Natural killer cell (primary cell): ENCODE results near the gene BCL11B. TPM values are rescaled to one million over a fixed set of nuclear protein-coding genes. Genes with fewer than 3 reads are reported as not detected.

ENCODE experiments used
- ATAC-seq, 3 donors: fragments of 150-1000 bp in 2 of 3; fragments of 200-7000 bp in 1 of 3; cut with Tn5 transposase; 1 replicate in 1 of 3; 2 replicates in 2 of 3; pipeline ENCODE4 v1.10.0; 2021; ENCODE audit warnings: mild to moderate bottlenecking in 2 of 3, moderate library complexity in 2 of 3
- DNase-seq, 2 donors: peaks; one replicate each; pipeline versions ENCODE4 v3.0.0 to v3.0.0-alpha.2; 2013 to 2021; ENCODE audit warnings: mixed read lengths in 1 of 2
- H3K27ac ChIP-seq: one replicate; pipeline ENCODE4 v1.5.1; 2013; ENCODE audit warnings: mild to moderate bottlenecking, low read length
- H3K27me3 ChIP-seq: one replicate; pipeline ENCODE4 v1.6.1; 2013; ENCODE audit warnings: low read length; ENCODE audit not compliant: control insufficient read depth, insufficient read depth
- H3K36me3 ChIP-seq: one replicate; pipeline ENCODE4 v1.6.1; 2013; ENCODE audit warnings: low read length; ENCODE audit not compliant: control insufficient read depth, insufficient read depth
- H3K4me1 ChIP-seq: one replicate; pipeline ENCODE4 v1.6.1; 2013; ENCODE audit warnings: low read length; ENCODE audit not compliant: control insufficient read depth, insufficient read depth
- H3K4me3 ChIP-seq: one replicate; pipeline ENCODE4 v1.5.1; 2013; ENCODE audit warnings: low read length
- H3K9me3 ChIP-seq: one replicate; pipeline ENCODE4 v1.6.1; 2013; ENCODE audit warnings: low read length; ENCODE audit not compliant: control insufficient read depth, insufficient read depth
- H3K27ac Mint-ChIP-seq, 2 donors: one replicate each; pipeline ENCODE4 v1.8.0; 2022; ENCODE audit warnings: mild to moderate bottlenecking in 2 of 2, mixed read lengths in 2 of 2, moderate library complexity in 1 of 2
- H3K27me3 Mint-ChIP-seq, 2 donors: one replicate each; pipeline ENCODE4 v1.8.0; 2022; ENCODE audit warnings: low read depth in 2 of 2, mixed read lengths in 2 of 2
- H3K36me3 Mint-ChIP-seq: one replicate; pipeline ENCODE4 v1.8.0; 2022; ENCODE audit warnings: mixed read lengths
- H3K4me1 Mint-ChIP-seq, 2 donors: one replicate each; pipeline ENCODE4 v1.8.0; 2022; ENCODE audit warnings: mixed read lengths in 2 of 2
- H3K4me3 Mint-ChIP-seq: one replicate; pipeline ENCODE4 v1.8.0; 2022; ENCODE audit warnings: mild to moderate bottlenecking, moderate library complexity, mixed read lengths
- H3K9me3 Mint-ChIP-seq, 2 donors: one replicate each; pipeline ENCODE4 v1.8.0; 2022; ENCODE audit warnings: mixed read lengths in 2 of 2
- WGBS: methylation state at CpG from one replicate; pipeline ENCODE4 v1.1.7; 2013; ENCODE audit warnings: missing lambda C conversion rate; ENCODE audit not compliant: insufficient coverage; 5-methylcytosine and 5-hydroxymethylcytosine counted together
- intact Hi-C: fragments of 100-400 bp; cut with micrococcal nuclease; formaldehyde crosslinking; loops from one replicate; pipeline ENCODE4 v1.14.2; 2022
- total RNA-seq, 4 donors: library from RNA; stranded (reverse); fragments of 120-200 nt in 1 of 4; gene quantifications; one replicate each; pipeline versions ENCODE4 v1.2.3 to v1.2.4, GENCODE V29; 2013 to 2022
- TF ChIP-seq, protein P1 (sequence below): fragments of 200-600 bp; IDR thresholded peaks from one replicate; pipeline ENCODE4 v1.8.0; 2022; ENCODE audit warnings: antibody characterized with exemption

The BCL11B gene
- total RNA-seq, 3 donors from 2014 or later (not counting 1 experiment from before 2014, with no cell fraction given), result 43.5 to 61.5 (median 56.2) TPM

GRCh38 chr14:99304208-99304607 is 32.2 kb upstream of the BCL11B start:
- no peaks in the 10 kb centered on the region for H3K4me1 ChIP-seq
- H3K4me3 ChIP-seq, result no peak overlapping the region
- peaks cover 3 to 5% of the 10 kb centered on the region in 2 donors for H3K27me3 Mint-ChIP-seq
- DNase-seq, result no peak
- no peak overlapping the region for H3K27ac ChIP-seq
- no peak overlapping the region for H3K4me3 Mint-ChIP-seq
- TF ChIP-seq, protein P1, sequence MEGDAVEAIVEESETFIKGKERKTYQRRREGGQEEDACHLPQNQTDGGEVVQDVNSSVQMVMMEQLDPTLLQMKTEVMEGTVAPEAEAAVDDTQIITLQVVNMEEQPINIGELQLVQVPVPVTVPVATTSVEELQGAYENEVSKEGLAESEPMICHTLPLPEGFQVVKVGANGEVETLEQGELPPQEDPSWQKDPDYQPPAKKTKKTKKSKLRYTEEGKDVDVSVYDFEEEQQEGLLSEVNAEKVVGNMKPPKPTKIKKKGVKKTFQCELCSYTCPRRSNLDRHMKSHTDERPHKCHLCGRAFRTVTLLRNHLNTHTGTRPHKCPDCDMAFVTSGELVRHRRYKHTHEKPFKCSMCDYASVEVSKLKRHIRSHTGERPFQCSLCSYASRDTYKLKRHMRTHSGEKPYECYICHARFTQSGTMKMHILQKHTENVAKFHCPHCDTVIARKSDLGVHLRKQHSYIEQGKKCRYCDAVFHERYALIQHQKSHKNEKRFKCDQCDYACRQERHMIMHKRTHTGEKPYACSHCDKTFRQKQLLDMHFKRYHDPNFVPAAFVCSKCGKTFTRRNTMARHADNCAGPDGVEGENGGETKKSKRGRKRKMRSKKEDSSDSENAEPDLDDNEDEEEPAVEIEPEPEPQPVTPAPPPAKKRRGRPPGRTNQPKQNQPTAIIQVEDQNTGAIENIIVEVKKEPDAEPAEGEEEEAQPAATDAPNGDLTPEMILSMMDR, result no peak
- peaks cover 9% of the 10 kb centered on the region for H3K36me3 Mint-ChIP-seq
- no peaks in the 10 kb centered on the region for H3K9me3 ChIP-seq
- intact Hi-C loops, result no loop called here
- peaks cover 4 to 5% of the 10 kb centered on the region in 2 donors for H3K4me1 Mint-ChIP-seq
- H3K36me3 ChIP-seq, result no peaks in the 10 kb centered on the region
- whole genome bisulfite sequencing, result 100% methylated on average over 1 of the region's 1 CpG
- no peaks in the 10 kb centered on the region for H3K27me3 ChIP-seq
- H3K27ac Mint-ChIP-seq, result no peak overlapping the region
- H3K9me3 Mint-ChIP-seq, result no peaks in the 10 kb centered on the region
- no peak for ATAC-seq

GRCh38 chr14:99300190-99300589 is 28.2 kb upstream of the BCL11B start:
- Mint-ChIP-seq H3K9me3 (peaks cover 0 to 4% of the 10 kb centered on the region in 2 donors), H3K36me3 (peaks cover 9% of the 10 kb centered on the region), H3K4me1 (no peaks in the 10 kb centered on the region), H3K27ac (no peak overlapping the region), H3K4me3 (no peak overlapping the region), H3K27me3 (peaks cover 3 to 5% of the 10 kb centered on the region in 2 donors)
- intact Hi-C loops, result no loop called here
- TF ChIP-seq, protein P1, result no peak
- Histone ChIP-seq H3K9me3 (no peaks in the 10 kb centered on the region), H3K27ac (no peak overlapping the region), H3K36me3 (no peaks in the 10 kb centered on the region), H3K4me1 (no peaks in the 10 kb centered on the region), H3K4me3 (no peak overlapping the region), H3K27me3 (peaks cover 2% of the 10 kb centered on the region)
- ATAC-seq, result no peak
- no peak for DNase-seq

GRCh38 chr14:99296517-99296916 is 24.5 kb upstream of the BCL11B start:
- Mint-ChIP-seq H3K9me3 (peaks cover 0 to 4% of the 10 kb centered on the region in 2 donors), H3K36me3 (peaks cover 8% of the 10 kb centered on the region), H3K27me3 (peaks cover 0 to 5% of the 10 kb centered on the region in 2 donors), H3K4me1 (peaks cover 9 to 20% of the 10 kb centered on the region in 2 donors), H3K27ac (no peak overlapping the region), H3K4me3 (no peak overlapping the region)
- Histone ChIP-seq H3K36me3 (no peaks in the 10 kb centered on the region), H3K4me1 (no peaks in the 10 kb centered on the region), H3K27me3 (peaks cover 2% of the 10 kb centered on the region), H3K27ac (no peak overlapping the region), H3K4me3 (no peak overlapping the region), H3K9me3 (no peaks in the 10 kb centered on the region)
- DNase-seq (no peak), ATAC-seq (no peak)
- TF ChIP-seq, protein P1, result no peak
- intact Hi-C loops, result no loop called here
- WGBS, result 88% methylated on average over 10 of the region's 10 CpGs
